HPDE6-E6E7 (cell line): ENCODE results near the gene UBE2G2.

Source experiments
- DNase-seq: peaks from one replicate; pipeline ENCODE4 v3.0.0; 2011; ENCODE audit warnings: missing footprints; ENCODE audit errors: extremely low spot score

UBE2G2 gene

GRCh38 chr21:44750675-44751025 is 51.0 kb downstream of the UBE2G2 start:
- DNase-seq = no peak

GRCh38 chr21:44749759-44750674 is 51.6 kb downstream of the UBE2G2 start:
- DNase-seq = no peak

- DNase-seq = no peak
Observed at GRCh38 chr21:44749116-44749758, 52.4 kb downstream of the UBE2G2 start.

GRCh38 chr21:44748621-44749020 is 53.0 kb downstream of the UBE2G2 start:
- DNase-seq = no peak

GRCh38 chr21:44742418-44743153 is 59.0 kb downstream of the UBE2G2 start:
- DNase-seq = no peak

GRCh38 chr21:44741921-44742320 is 59.7 kb downstream of the UBE2G2 start:
- no peak for DNase-seq

GRCh38 chr21:44740742-44741141 is 60.9 kb downstream of the UBE2G2 start:
- DNase-seq = no peak

- DNase-seq = no peak
Observed at GRCh38 chr21:44739316-44739715, 62.3 kb downstream of the UBE2G2 start.

- DNase-seq = no peak
Observed at GRCh38 chr21:44738621-44739020, 63.0 kb downstream of the UBE2G2 start.

GRCh38 chr21:44737706-44738354 is 63.8 kb downstream of the UBE2G2 start:
- no peak for DNase-seq

GRCh38 chr21:44736291-44737004 is 65.2 kb downstream of the UBE2G2 start:
- no peak for DNase-seq

- no peak for DNase-seq
Observed at GRCh38 chr21:44735821-44736220, 65.8 kb downstream of the UBE2G2 start.

- no peak for DNase-seq
Observed at GRCh38 chr21:44734841-44735240, 66.8 kb downstream of the UBE2G2 start.

GRCh38 chr21:44734026-44734745 is 67.4 kb downstream of the UBE2G2 start:
- no peak for DNase-seq

- no peak for DNase-seq
Observed at GRCh38 chr21:44732956-44733355, 68.7 kb downstream of the UBE2G2 start.

GRCh38 chr21:44732263-44732662 is 69.4 kb downstream of the UBE2G2 start:
- DNase-seq = no peak

GRCh38 chr21:44730951-44731579 is 70.6 kb downstream of the UBE2G2 start:
- no peak for DNase-seq

- no peak for DNase-seq
Observed at GRCh38 chr21:44730028-44730395, 71.6 kb downstream of the UBE2G2 start.

GRCh38 chr21:44729336-44730027 is 72.1 kb downstream of the UBE2G2 start:
- DNase-seq = no peak

- no peak for DNase-seq
Observed at GRCh38 chr21:44728716-44729115, 72.9 kb downstream of the UBE2G2 start.
